OCI-LY7 (cell line): ENCODE data around the gene CRABP2. TPM values are rescaled to one million over a fixed set of nuclear protein-coding genes. Genes with fewer than 3 reads are reported as not detected.

Experiments
- BruUV-seq: library from RNA; stranded (reverse); fragments of 400-500 nt; replicated peaks from 2 replicates; lab custom pipeline; 2021; lab: Mats Ljungman, UMichigan
- CTCF ChIA-PET: fragments of 300-600 bp; sonication (Branson Sonifier 250); formaldehyde crosslinking; loops from one replicate; lab custom pipeline; 2022; ENCODE audit warnings: antibody characterized with exemption; ENCODE audit not compliant: unreplicated experiment; lab: Charles Lee
- POLR2A ChIA-PET: fragments of 300-600 bp; sonication (Branson Sonifier 250); formaldehyde crosslinking; loops from one replicate; lab custom pipeline; 2022; ENCODE audit warnings: antibody characterized with exemption; lab: Charles Lee
- DNase-seq: peaks from one replicate; pipeline ENCODE4 v3.0.0-alpha.2; 2015; ENCODE audit warnings: low spot score
- H2AFZ ChIP-seq: fragments of 200-600 bp; sonication (generic), shearing (Covaris generic); 2 replicates; pipeline ENCODE4 v1.6.1; 2014; ENCODE audit warnings: mild to moderate bottlenecking, antibody characterized with exemption, low read length, moderate library complexity
- H3K27ac ChIP-seq: fragments of 200-600 bp; sonication (generic); 2 replicates; pipeline ENCODE4 v1.5.1; 2014; ENCODE audit warnings: mixed run types, low read depth, mild to moderate bottlenecking, moderate library complexity, low read length, inconsistent platforms; ENCODE audit not compliant: poor library complexity, severe bottlenecking
- H3K36me3 ChIP-seq: fragments of 200-600 bp; sonication (generic); 2 replicates; pipeline ENCODE4 v1.6.1; 2014; ENCODE audit warnings: mild to moderate bottlenecking, antibody characterized with exemption, low read length, moderate library complexity, mixed read lengths; ENCODE audit not compliant: insufficient read depth
- H3K4me1 ChIP-seq: fragments of 200-600 bp; sonication (generic); 2 replicates; pipeline ENCODE4 v1.5.1; 2014; ENCODE audit warnings: mild to moderate bottlenecking, low read length; ENCODE audit not compliant: insufficient read depth, poor library complexity, severe bottlenecking
- H3K4me2 ChIP-seq: fragments of 200-600 bp; sonication (generic); 2 replicates; pipeline ENCODE4 v1.6.1; 2014; ENCODE audit warnings: mild to moderate bottlenecking, low read length
- H3K4me3 ChIP-seq: fragments of 200-600 bp; sonication (generic); 2 replicates; pipeline ENCODE4 v1.5.1; 2014; ENCODE audit warnings: mild to moderate bottlenecking, low read depth, low read length; ENCODE audit not compliant: poor library complexity, severe bottlenecking
- H3K79me2 ChIP-seq: fragments of 200-600 bp; sonication (generic); 2 replicates; pipeline ENCODE4 v1.6.1; 2016; ENCODE audit warnings: low read depth, mild to moderate bottlenecking, low read length, moderate library complexity, mixed read lengths; ENCODE audit not compliant: insufficient read depth
- H3K9me2 ChIP-seq: fragments of 200-600 bp; sonication (generic); 2 replicates; pipeline ENCODE4 v1.6.1; 2016; ENCODE audit warnings: mild to moderate bottlenecking, low read length, mixed read lengths; ENCODE audit not compliant: insufficient read depth
- H3K9me3 ChIP-seq: fragments of 200-600 bp; sonication (generic); 2 replicates; pipeline ENCODE4 v1.6.1; 2014; ENCODE audit warnings: mild to moderate bottlenecking, mixed run types, low read length, mixed read lengths
- H4K20me1 ChIP-seq: fragments of 200-600 bp; sonication (generic); 2 replicates; pipeline ENCODE4 v1.6.1; 2014; ENCODE audit warnings: mild to moderate bottlenecking, antibody characterized with exemption, low read length, moderate library complexity, mixed read lengths; ENCODE audit not compliant: insufficient read depth
- CTCF ChIP-seq: fragments of 200-600 bp; sonication (generic); conservative IDR thresholded peaks from 2 replicates; pipeline ENCODE4 v1.5.1; 2014; ENCODE audit warnings: mild to moderate bottlenecking, antibody characterized with exemption, low read length, moderate library complexity, mixed read lengths
- EZH2phosphoT487 ChIP-seq: fragments of 200-600 bp; sonication (generic); IDR thresholded peaks from 2 replicates; pipeline ENCODE4 v1.6.1; 2018; ENCODE audit warnings: low read depth, borderline replicate concordance, mild to moderate bottlenecking, mixed run types, antibody characterized with exemption, low read length, moderate library complexity, mixed read lengths
- intact Hi-C: fragments of 100-400 bp; cut with micrococcal nuclease; formaldehyde crosslinking; loops from one replicate; pipeline ENCODE4 v1.10.0; 2022; ENCODE audit not compliant: unreplicated experiment
- total RNA-seq, 2 experiments: library from RNA; depleted of rRNA in 1 of 2; stranded (reverse); fragments of >200 nt in 1 of 2; shearing (Covaris generic) in 1 of 2; gene quantifications; 2 replicates each; pipeline ENCODE4 v1.2.3, GENCODE V29; 2014 to 2022

Gene CRABP2
- total RNA-seq, 2 experiments from 2014 or later: 2.1 to 2.8 TPM

- no peaks in the 10 kb centered on the region for H3K4me1 ChIP-seq
- H3K4me2 ChIP-seq: no peak overlapping the region
- H3K9me2 ChIP-seq: no peaks in the 10 kb centered on the region
- no peaks in the 10 kb centered on the region for H3K79me2 ChIP-seq
- H3K4me3 ChIP-seq: no peak overlapping the region
- no peak for DNase-seq
- POLR2A ChIA-PET: no interaction called here
- no peaks in the 10 kb centered on the region for H3K9me3 ChIP-seq
- H2AFZ ChIP-seq: no peak overlapping the region
- intact Hi-C loops: no loop called here
- no peaks in the 10 kb centered on the region for H4K20me1 ChIP-seq
- TF ChIP-seq CTCF (no peak), EZH2phosphoT487 (no peak)
- H3K36me3 ChIP-seq: no peaks in the 10 kb centered on the region
- CTCF ChIA-PET: no interaction called here
- no TSS peak for BruUV-seq
- no peak overlapping the region for H3K27ac ChIP-seq
Measured at GRCh38 chr1:156676114-156676819, 29.1 kb downstream of the CRABP2 start.

GRCh38 chr1:156675210-156676113, 29.9 kb downstream of the CRABP2 start:
- BruUV-seq: no TSS peak
- H3K36me3 ChIP-seq: no peaks in the 10 kb centered on the region
- no peak overlapping the region for H3K4me2 ChIP-seq
- H3K79me2 ChIP-seq: no peaks in the 10 kb centered on the region
- H3K27ac ChIP-seq: no peak overlapping the region
- no peaks in the 10 kb centered on the region for H4K20me1 ChIP-seq
- TF ChIP-seq CTCF: no peak
- TF ChIP-seq EZH2phosphoT487: no peak
- intact Hi-C loops: no loop called here
- DNase-seq: no peak
- no peaks in the 10 kb centered on the region for H3K9me3 ChIP-seq
- no peaks in the 10 kb centered on the region for H3K9me2 ChIP-seq
- no peak overlapping the region for H3K4me3 ChIP-seq
- no peaks in the 10 kb centered on the region for H3K4me1 ChIP-seq
- H2AFZ ChIP-seq: no peak overlapping the region
- ChIA-PET POLR2A (no interaction called here), CTCF (no interaction called here)
